HCT116 (cell line): ENCODE measurements around the gene CPTP.

ENCODE experiments used
- CEBPB ChIP-seq: IDR thresholded peaks from 2 replicates; pipeline ENCODE4 v1.6.1; 2012; ENCODE audit warnings: low read depth
- EZH2 ChIP-seq: fragments of 200-600 bp; sonication (generic); IDR thresholded peaks from 2 replicates; pipeline ENCODE4 v1.6.1; 2017; ENCODE audit warnings: antibody characterized with exemption, mixed run types
- POLR2A ChIP-seq: IDR thresholded peaks from 2 replicates; pipeline ENCODE4 v1.7.0; 2011; ENCODE audit warnings: borderline replicate concordance; ENCODE audit not compliant: insufficient read depth, insufficient read length; ENCODE audit errors: extremely low read depth
- POLR2AphosphoS5 ChIP-seq: IDR thresholded peaks from 2 replicates; pipeline ENCODE4 v1.6.1; 2011; ENCODE audit warnings: mild to moderate bottlenecking, low read depth, low read length, moderate library complexity
- SP1 ChIP-seq: IDR thresholded peaks from 2 replicates; pipeline ENCODE4 v1.6.1; 2012; ENCODE audit warnings: low read depth
- TF ChIP-seq, protein P1 (sequence below), 3 experiments: fragments of 200-600 bp in 1 of 3; sonication (generic) in 1 of 3; IDR thresholded peaks in 2 of 3; conservative IDR thresholded peaks in 1 of 3; 2 replicates each; pipeline ENCODE4 v1.5.1; 2012 to 2017; ENCODE audit warnings: low read depth in 2 of 3, low read length in 2 of 3, antibody characterized with exemption in 1 of 3, borderline replicate concordance in 1 of 3, control low read depth in 1 of 3, mild to moderate bottlenecking in 1 of 3, mixed read lengths in 1 of 3, mixed run types in 1 of 3, moderate library complexity in 1 of 3; ENCODE audit not compliant: insufficient read depth in 1 of 3

GRCh38 chr1:1307261-1307922, 17.2 kb upstream of the CPTP start:
- TF ChIP-seq POLR2AphosphoS5 (no peak), POLR2A (no peak), SP1 (no peak), CEBPB (no peak), EZH2 (no peak)
- TF ChIP-seq, protein P1, sequence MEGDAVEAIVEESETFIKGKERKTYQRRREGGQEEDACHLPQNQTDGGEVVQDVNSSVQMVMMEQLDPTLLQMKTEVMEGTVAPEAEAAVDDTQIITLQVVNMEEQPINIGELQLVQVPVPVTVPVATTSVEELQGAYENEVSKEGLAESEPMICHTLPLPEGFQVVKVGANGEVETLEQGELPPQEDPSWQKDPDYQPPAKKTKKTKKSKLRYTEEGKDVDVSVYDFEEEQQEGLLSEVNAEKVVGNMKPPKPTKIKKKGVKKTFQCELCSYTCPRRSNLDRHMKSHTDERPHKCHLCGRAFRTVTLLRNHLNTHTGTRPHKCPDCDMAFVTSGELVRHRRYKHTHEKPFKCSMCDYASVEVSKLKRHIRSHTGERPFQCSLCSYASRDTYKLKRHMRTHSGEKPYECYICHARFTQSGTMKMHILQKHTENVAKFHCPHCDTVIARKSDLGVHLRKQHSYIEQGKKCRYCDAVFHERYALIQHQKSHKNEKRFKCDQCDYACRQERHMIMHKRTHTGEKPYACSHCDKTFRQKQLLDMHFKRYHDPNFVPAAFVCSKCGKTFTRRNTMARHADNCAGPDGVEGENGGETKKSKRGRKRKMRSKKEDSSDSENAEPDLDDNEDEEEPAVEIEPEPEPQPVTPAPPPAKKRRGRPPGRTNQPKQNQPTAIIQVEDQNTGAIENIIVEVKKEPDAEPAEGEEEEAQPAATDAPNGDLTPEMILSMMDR (IDR thresholded peaks at IDR 0.05 in 2 of 3, conservative IDR thresholded peaks at IDR 0.05 in 1 of 3; ENCODE audit: borderline replicate concordance in 1 of 3, insufficient read depth in 1 of 3, low read depth in 2 of 3, low read length in 2 of 3): no peak
